ENCODE measurements around the gene L3MBTL4.

L3MBTL4 gene

DNA sequence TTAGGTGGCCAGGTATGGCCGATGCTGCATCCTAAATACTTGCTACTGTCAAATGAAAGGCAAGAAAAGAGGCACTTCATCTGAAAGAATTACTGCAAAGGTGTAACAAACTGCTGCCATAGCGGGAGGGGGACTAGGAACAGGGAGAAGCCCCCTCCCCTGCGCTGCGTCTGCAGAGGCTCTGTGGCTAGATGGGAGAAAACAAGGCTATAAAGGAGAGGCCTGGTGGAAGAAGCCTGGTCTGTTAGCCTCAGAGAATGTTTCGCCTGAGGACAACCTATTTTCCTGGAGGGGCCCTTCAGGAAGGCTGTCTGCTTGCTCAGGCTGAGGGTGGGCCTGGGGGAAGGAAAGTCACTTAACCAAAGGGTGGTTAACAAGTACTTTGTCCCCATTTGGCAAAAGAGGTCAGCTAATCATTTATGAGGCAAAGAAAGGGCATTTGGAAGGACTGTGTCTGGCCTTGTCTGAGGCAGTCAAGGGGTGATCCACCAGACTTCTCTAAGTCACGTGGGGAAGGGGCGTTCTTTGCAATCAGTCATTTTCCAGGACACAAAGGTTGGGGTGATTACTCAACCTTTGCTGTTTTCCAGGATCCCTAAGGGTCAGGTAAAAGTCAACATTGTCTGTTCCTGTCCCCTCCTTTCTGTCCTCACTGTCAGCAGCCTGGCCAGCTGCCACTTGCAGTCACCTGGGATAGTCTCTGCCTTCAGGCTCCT, 416.4 kb downstream of the L3MBTL4 start:
- H3K9ac ChIP-seq (ENCODE audit: low read length) = no peak overlapping the region
- no peaks in the 10 kb centered on the region for H3K9me3 ChIP-seq (ENCODE audit: control insufficient read depth, low read length)
- H3K27me3 ChIP-seq (ENCODE audit: control insufficient read depth, insufficient read depth, low read length) = no peaks in the 10 kb centered on the region
- no peaks in the 10 kb centered on the region for H3K36me3 ChIP-seq (ENCODE audit: control insufficient read depth, insufficient read depth, low read length)
- no peak overlapping the region for H3K4me3 ChIP-seq (ENCODE audit: low read length)
- H3K4me1 ChIP-seq (ENCODE audit: control insufficient read depth, insufficient read depth, low read length) = no peaks in the 10 kb centered on the region

DNA sequence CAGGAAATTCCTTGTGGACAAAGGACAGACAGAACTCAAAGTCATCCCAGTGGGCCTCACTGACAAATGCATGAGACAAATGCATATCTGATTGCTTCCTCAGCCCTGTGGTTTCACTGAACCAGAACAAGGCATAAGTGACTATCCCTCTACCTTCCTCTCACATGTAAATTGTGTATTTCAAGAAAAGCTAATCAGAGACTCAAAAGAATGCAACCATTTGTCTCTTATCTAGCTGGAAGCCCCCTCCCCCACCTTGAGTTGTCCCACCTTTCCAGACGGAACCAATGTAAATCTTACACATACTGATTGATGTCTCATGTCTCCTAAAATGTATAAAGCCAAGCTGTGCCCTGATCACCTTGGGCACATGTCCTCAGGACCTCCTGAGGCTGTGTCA, 417.4 kb downstream of the L3MBTL4 start:
- no peaks in the 10 kb centered on the region for H3K27me3 ChIP-seq (ENCODE audit: control insufficient read depth, insufficient read depth, low read length)
- H3K36me3 ChIP-seq (ENCODE audit: control insufficient read depth, insufficient read depth, low read length) = no peaks in the 10 kb centered on the region

DNA sequence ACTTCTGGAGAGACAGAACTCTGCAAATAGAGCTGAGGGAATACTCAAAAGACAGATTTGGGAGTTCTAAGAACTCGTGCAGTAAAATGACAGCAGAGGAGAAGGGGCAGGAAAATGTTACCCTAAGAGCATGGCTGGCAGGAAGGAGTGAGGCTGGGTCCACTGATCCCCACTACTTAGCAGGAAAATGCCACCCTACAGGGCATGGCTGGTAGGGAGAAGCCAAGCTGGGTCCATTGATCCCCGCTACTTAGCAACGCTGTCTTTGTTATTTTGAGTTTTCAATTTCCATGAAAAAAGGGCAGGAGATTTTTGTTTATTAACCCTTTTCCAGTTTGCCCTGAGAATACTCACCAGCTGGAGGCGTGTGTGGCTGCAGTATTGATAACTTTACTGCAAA, 419.1 kb downstream of the L3MBTL4 start:
- Histone ChIP-seq H3K9me3 (ENCODE audit: control insufficient read depth, low read length) (no peaks in the 10 kb centered on the region), H3K4me3 (ENCODE audit: low read length) (no peak overlapping the region), H3K9ac (ENCODE audit: low read length) (no peak overlapping the region), H3K4me1 (ENCODE audit: control insufficient read depth, insufficient read depth, low read length) (no peaks in the 10 kb centered on the region), H3K36me3 (ENCODE audit: control insufficient read depth, insufficient read depth, low read length) (no peaks in the 10 kb centered on the region), H3K27me3 (ENCODE audit: control insufficient read depth, insufficient read depth, low read length) (no peaks in the 10 kb centered on the region)

More for the DNA sequence above, 417.4 kb downstream of the L3MBTL4 start:
- Histone ChIP-seq H3K9ac (ENCODE audit: low read length) (no peak overlapping the region), H3K9me3 (ENCODE audit: control insufficient read depth, low read length) (no peaks in the 10 kb centered on the region), H3K4me1 (ENCODE audit: control insufficient read depth, insufficient read depth, low read length) (no peaks in the 10 kb centered on the region), H3K4me3 (ENCODE audit: low read length) (no peak overlapping the region)

DNA sequence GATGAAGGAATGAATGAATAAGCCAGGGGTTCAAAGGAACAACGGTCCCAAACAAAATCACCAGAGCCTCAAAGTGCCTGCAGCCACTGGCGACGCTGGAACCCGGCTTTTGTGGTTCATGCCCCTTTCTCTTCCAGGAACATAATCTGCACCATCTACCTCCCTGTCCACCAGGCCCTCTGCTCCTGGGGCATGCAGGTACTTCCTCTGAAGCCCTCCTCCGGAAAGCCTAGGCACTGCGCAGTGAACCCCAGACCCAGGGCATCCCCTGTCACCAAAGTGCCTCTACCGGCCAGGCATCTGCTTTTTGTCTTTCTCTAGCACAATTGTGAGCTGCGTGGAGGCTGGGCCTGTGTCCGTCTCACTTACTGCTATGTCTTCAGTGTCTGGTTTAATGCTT, 420.8 kb downstream of the L3MBTL4 start:
- H3K4me1 ChIP-seq (ENCODE audit: control insufficient read depth, insufficient read depth, low read length) = no peaks in the 10 kb centered on the region
- no peaks in the 10 kb centered on the region for H3K9me3 ChIP-seq (ENCODE audit: control insufficient read depth, low read length)
- no peak overlapping the region for H3K4me3 ChIP-seq (ENCODE audit: low read length)
- no peaks in the 10 kb centered on the region for H3K27me3 ChIP-seq (ENCODE audit: control insufficient read depth, insufficient read depth, low read length)
- H3K36me3 ChIP-seq (ENCODE audit: control insufficient read depth, insufficient read depth, low read length) = no peaks in the 10 kb centered on the region
- H3K9ac ChIP-seq (ENCODE audit: low read length) = no peak overlapping the region

DNA sequence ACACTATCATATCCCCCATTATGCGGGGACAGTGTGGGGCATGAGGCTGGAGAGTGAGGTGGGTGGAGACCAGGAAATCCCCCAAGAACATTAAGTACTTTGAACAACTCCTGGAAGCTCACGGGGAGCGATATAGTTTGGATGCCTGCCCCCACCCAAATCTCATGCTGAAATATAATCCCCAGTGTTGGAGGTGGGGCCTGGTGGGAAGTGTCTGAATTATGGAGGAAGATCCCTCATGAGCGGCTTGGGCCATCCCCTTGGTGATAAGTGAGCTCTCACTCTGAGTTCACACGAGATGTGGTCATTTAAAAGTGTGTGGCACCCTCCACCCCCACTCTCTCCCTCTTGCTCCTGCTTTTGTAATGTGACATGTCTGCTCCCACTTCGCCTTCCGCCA, 422.3 kb downstream of the L3MBTL4 start:
- H3K27me3 ChIP-seq (ENCODE audit: control insufficient read depth, insufficient read depth, low read length) = no peaks in the 10 kb centered on the region
- H3K36me3 ChIP-seq (ENCODE audit: control insufficient read depth, insufficient read depth, low read length) = no peaks in the 10 kb centered on the region
- no peaks in the 10 kb centered on the region for H3K4me1 ChIP-seq (ENCODE audit: control insufficient read depth, insufficient read depth, low read length)
- no peak overlapping the region for H3K9ac ChIP-seq (ENCODE audit: low read length)
- no peak overlapping the region for H3K4me3 ChIP-seq (ENCODE audit: low read length)
- H3K9me3 ChIP-seq (ENCODE audit: control insufficient read depth, low read length) = no peaks in the 10 kb centered on the region

DNA sequence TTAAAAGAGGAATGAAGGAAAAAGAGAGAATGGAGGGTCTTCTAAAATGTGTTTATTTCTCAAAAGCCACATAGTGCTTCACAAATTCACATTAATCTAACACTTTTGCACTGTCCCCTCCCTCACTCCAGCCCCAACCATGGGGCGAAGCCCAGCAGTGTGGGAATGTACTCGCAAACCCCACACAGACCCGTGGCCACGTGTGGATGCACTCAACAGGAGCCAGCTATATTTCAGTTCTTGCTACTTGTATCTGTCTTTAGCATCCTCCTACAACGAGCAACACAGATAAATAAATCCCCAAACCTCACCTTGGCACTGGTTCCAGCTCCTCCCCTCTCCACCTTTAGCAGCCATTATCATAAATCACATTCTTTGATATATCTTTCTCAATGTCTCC, 427.5 kb downstream of the L3MBTL4 start:
- Histone ChIP-seq H3K4me3 (ENCODE audit: low read length) (no peak overlapping the region), H3K9me3 (ENCODE audit: control insufficient read depth, low read length) (no peaks in the 10 kb centered on the region), H3K27me3 (ENCODE audit: control insufficient read depth, insufficient read depth, low read length) (no peaks in the 10 kb centered on the region), H3K9ac (ENCODE audit: low read length) (no peak overlapping the region), H3K4me1 (ENCODE audit: control insufficient read depth, insufficient read depth, low read length) (no peaks in the 10 kb centered on the region), H3K36me3 (ENCODE audit: control insufficient read depth, insufficient read depth, low read length) (no peaks in the 10 kb centered on the region)

DNA sequence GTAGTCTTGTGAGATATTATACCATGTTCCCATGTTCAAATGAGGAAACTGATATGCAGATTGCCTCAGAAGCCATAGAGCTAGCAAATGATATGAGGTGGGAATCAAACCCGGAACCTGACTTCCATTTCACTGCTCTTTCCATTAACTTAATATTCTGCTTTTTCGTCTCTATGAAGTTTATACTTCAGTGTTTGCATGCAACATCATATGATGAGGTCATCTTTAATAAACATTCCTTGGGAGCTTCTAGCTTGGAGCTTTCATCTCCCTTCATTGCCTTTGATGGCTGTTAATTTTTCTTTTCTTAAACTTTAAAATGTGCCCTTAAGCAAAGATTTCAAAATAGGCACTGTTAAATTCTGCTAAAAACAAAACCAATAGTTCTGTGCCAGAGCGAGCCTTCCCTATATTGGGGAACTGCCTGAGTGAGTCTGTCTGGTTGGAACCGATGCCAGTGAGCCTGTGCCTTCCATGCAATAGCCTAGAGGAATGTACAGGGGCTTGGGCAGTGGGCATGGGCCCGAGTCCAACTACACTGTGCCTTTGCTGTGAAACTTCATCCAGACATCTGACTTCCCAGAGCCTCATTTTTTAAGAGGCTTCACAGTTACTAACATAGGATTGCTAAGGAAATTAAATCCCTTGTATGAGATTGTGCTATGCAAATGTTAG, 428.3 kb downstream of the L3MBTL4 start:
- H3K9ac ChIP-seq (ENCODE audit: low read length) = no peak overlapping the region
- H3K4me3 ChIP-seq (ENCODE audit: low read length) = no peak overlapping the region
- H3K4me1 ChIP-seq (ENCODE audit: control insufficient read depth, insufficient read depth, low read length) = no peaks in the 10 kb centered on the region
- no peaks in the 10 kb centered on the region for H3K36me3 ChIP-seq (ENCODE audit: control insufficient read depth, insufficient read depth, low read length)
- H3K27me3 ChIP-seq (ENCODE audit: control insufficient read depth, insufficient read depth, low read length) = no peaks in the 10 kb centered on the region
- no peaks in the 10 kb centered on the region for H3K9me3 ChIP-seq (ENCODE audit: control insufficient read depth, low read length)

DNA sequence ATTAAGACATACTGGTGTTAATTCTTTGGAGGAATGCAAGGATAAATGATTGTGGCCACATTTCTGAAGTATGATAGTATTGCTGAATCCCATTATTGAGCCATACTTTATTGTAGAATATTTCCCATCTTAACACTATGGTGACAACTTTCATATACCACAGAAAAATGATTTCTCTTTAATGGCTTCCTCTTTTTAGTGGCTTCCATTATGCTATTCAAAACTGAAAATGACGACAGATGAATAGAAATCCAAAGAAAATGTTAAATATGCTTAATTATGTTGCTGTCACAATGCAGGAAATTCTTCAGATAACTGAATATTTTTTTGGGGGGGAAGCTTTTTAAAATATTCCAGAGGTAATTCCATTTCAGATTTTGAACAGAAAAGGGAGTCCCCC, 430.5 kb downstream of the L3MBTL4 start:
- Histone ChIP-seq H3K9ac (ENCODE audit: low read length) (no peak overlapping the region), H3K4me3 (ENCODE audit: low read length) (no peak overlapping the region), H3K4me1 (ENCODE audit: control insufficient read depth, insufficient read depth, low read length) (no peaks in the 10 kb centered on the region), H3K36me3 (ENCODE audit: control insufficient read depth, insufficient read depth, low read length) (no peaks in the 10 kb centered on the region), H3K9me3 (ENCODE audit: control insufficient read depth, low read length) (no peaks in the 10 kb centered on the region), H3K27me3 (ENCODE audit: control insufficient read depth, insufficient read depth, low read length) (no peaks in the 10 kb centered on the region)

DNA sequence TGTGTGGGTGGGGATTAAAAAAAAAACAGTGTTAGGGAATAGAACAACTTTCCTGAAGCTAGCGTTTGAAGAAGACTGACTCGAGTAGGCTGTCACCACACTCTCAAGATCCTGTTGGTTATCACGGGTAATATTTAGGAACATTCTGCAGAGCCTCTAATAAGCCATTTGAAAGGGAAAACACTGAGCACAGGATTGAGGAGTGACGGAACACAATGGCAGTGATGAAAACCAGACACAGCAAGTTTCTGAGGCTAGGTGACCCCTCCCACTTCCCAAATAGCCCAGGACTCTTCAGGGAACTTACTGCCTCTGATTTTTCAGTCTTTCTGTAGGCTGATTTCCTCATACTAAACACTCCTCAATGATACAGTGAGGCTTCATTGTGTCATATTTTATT, 431.2 kb downstream of the L3MBTL4 start:
- Histone ChIP-seq H3K36me3 (ENCODE audit: control insufficient read depth, insufficient read depth, low read length) (no peaks in the 10 kb centered on the region), H3K27me3 (ENCODE audit: control insufficient read depth, insufficient read depth, low read length) (no peaks in the 10 kb centered on the region), H3K9ac (ENCODE audit: low read length) (no peak overlapping the region), H3K9me3 (ENCODE audit: control insufficient read depth, low read length) (no peaks in the 10 kb centered on the region), H3K4me1 (ENCODE audit: control insufficient read depth, insufficient read depth, low read length) (no peaks in the 10 kb centered on the region), H3K4me3 (ENCODE audit: low read length) (no peak overlapping the region)

DNA sequence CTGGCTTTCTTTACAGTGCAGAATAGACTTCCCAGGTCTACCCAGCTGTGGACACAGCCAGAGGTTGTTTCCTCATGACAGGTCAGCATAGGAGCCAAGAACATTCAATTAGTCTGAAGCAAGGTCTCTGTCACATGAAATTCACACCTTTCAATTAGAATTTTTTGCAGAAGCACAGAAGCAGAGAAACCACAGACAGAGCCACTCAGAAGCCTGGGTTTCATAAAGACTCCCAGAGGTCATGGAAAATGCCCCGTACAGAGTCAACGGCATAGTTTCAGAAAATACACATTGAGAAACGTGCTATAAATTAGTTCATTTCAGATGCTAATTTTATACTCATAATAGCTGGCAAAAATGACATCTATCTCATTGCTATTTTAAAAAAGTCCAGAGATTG, 432.4 kb downstream of the L3MBTL4 start:
- no peaks in the 10 kb centered on the region for H3K4me1 ChIP-seq (ENCODE audit: control insufficient read depth, insufficient read depth, low read length)
- no peak overlapping the region for H3K9ac ChIP-seq (ENCODE audit: low read length)
- no peaks in the 10 kb centered on the region for H3K9me3 ChIP-seq (ENCODE audit: control insufficient read depth, low read length)
- no peaks in the 10 kb centered on the region for H3K27me3 ChIP-seq (ENCODE audit: control insufficient read depth, insufficient read depth, low read length)
- H3K36me3 ChIP-seq (ENCODE audit: control insufficient read depth, insufficient read depth, low read length) = no peaks in the 10 kb centered on the region
- H3K4me3 ChIP-seq (ENCODE audit: low read length) = no peak overlapping the region

DNA sequence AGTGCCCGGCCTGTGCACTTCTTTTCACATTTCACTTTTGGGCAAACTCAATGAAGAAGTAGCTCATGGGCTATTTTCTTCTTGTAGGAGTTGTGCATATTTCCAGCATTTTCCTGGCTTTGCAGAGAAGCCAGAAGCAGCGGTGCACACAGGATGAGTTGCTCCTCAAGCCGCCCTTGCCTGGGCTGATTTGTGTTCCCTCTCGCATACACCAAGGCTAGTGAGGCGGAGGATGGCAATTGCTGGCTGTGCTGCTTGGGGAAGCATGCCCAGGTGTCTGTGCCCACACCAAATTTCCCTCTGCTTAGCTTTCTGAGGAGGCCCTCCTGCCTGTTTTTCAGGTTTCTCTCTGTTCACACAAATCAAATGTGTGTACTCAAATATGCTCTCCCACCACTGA, 434.0 kb downstream of the L3MBTL4 start:
- Histone ChIP-seq H3K4me1 (ENCODE audit: control insufficient read depth, insufficient read depth, low read length) (no peaks in the 10 kb centered on the region), H3K27me3 (ENCODE audit: control insufficient read depth, insufficient read depth, low read length) (no peaks in the 10 kb centered on the region), H3K9me3 (ENCODE audit: control insufficient read depth, low read length) (no peaks in the 10 kb centered on the region), H3K36me3 (ENCODE audit: control insufficient read depth, insufficient read depth, low read length) (no peaks in the 10 kb centered on the region), H3K9ac (ENCODE audit: low read length) (no peak overlapping the region), H3K4me3 (ENCODE audit: low read length) (no peak overlapping the region)

DNA sequence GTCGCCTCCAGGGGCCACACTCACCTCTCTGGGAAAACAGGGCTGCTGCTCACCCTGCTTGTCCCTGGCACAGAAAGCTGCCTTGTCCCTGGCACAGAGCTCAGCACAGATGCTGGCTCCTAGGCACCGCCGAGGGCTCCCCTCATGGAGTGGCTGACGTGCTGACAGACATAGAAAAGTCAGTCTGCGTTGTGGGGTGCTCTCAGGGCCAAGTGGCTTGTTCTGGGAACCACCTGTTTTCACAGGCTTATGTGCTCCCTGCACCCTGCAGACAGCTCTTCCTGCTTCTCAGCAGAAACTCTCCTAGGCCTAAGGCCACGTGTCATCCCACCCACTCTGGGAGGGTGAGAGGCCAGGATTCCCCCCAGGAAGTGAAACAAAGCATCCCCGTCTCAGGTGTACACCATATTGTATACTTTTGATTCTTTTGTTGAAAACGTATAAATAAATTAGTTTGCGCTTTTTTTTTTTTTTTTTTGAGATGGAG, 434.7 kb downstream of the L3MBTL4 start:
- Histone ChIP-seq H3K9me3 (ENCODE audit: control insufficient read depth, low read length) (no peaks in the 10 kb centered on the region), H3K36me3 (ENCODE audit: control insufficient read depth, insufficient read depth, low read length) (no peaks in the 10 kb centered on the region), H3K4me1 (ENCODE audit: control insufficient read depth, insufficient read depth, low read length) (no peaks in the 10 kb centered on the region), H3K27me3 (ENCODE audit: control insufficient read depth, insufficient read depth, low read length) (no peaks in the 10 kb centered on the region), H3K4me3 (ENCODE audit: low read length) (no peak overlapping the region), H3K9ac (ENCODE audit: low read length) (no peak overlapping the region)
